Choroid plexus epithelial cell (primary cell): ENCODE results near the gene ZNF14.
A peak's percentile ranks its signal among the peaks of the same experiment; 100 is the strongest.

Experiments
- DNase-seq: peaks from one replicate; pipeline ENCODE4 v3.0.0-alpha.2; 2010; ENCODE audit warnings: low read depth
- H3K4me3 ChIP-seq: 2 replicates; pipeline ENCODE4 v1.5.1; 2011; ENCODE audit warnings: low read depth, mild to moderate bottlenecking, control low read depth, low read length, moderate library complexity
- TF ChIP-seq, protein P1 (sequence below): conservative IDR thresholded peaks from 2 replicates; pipeline ENCODE4 v1.5.1; 2011; ENCODE audit warnings: low read depth, mild to moderate bottlenecking, control low read depth, inconsistent platforms, low read length, moderate library complexity

The ZNF14 gene

DNA sequence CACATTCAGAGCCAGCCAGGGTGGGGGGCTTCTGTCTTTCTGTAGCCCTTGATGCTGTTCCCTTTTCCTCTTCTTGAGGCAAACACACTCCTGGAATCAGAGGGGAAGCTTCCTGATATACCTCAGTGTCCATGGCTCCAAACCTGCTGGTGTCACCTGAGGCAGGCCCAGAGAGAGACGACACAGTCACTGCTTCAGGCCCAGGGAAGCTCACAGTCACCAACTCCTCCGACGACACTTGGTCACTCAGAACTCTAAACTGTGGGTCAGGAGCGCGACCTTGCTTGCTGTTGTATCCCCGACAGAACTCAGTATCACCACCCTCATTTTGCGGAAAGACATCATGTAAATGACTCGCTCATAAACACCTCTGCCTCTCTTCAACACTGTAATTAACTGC lies 70.6 kb downstream of the ZNF14 start:
- DNase-seq: no peak
- TF ChIP-seq, protein P1, sequence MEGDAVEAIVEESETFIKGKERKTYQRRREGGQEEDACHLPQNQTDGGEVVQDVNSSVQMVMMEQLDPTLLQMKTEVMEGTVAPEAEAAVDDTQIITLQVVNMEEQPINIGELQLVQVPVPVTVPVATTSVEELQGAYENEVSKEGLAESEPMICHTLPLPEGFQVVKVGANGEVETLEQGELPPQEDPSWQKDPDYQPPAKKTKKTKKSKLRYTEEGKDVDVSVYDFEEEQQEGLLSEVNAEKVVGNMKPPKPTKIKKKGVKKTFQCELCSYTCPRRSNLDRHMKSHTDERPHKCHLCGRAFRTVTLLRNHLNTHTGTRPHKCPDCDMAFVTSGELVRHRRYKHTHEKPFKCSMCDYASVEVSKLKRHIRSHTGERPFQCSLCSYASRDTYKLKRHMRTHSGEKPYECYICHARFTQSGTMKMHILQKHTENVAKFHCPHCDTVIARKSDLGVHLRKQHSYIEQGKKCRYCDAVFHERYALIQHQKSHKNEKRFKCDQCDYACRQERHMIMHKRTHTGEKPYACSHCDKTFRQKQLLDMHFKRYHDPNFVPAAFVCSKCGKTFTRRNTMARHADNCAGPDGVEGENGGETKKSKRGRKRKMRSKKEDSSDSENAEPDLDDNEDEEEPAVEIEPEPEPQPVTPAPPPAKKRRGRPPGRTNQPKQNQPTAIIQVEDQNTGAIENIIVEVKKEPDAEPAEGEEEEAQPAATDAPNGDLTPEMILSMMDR: no peak
- peak overlapping the region; percentile 97 for H3K4me3 ChIP-seq

DNA sequence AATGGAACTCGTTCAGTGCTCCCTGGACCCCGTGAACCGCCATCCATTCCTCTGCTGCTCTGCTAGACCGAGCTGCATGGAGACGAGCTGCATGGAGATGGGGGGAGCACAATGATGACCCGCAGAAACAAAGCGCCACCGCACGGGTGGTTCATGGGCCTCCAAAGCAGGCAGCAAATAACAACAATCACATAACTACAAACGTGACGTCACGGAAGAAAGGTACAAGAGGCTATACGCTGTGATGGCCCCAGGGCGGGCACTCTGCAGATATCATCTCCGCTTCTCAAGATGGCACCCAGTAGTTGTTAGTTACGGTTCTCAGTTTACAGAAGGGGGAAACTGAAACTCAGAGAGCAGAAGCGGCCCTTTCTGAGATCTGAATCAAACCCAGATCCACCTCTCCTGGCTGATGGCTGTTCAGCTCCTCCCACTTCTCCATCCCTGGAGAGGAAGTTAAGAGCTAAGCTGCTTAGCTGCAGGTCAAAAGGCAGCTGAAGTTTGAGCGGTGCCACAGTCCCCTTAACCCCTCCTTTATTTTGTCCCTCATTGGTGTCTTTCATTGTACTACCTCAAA lies 71.1 kb downstream of the ZNF14 start:
- H3K4me3 ChIP-seq: peak overlapping the region; percentile 97
- TF ChIP-seq, protein P1: no peak
- DNase-seq: no peak

DNA sequence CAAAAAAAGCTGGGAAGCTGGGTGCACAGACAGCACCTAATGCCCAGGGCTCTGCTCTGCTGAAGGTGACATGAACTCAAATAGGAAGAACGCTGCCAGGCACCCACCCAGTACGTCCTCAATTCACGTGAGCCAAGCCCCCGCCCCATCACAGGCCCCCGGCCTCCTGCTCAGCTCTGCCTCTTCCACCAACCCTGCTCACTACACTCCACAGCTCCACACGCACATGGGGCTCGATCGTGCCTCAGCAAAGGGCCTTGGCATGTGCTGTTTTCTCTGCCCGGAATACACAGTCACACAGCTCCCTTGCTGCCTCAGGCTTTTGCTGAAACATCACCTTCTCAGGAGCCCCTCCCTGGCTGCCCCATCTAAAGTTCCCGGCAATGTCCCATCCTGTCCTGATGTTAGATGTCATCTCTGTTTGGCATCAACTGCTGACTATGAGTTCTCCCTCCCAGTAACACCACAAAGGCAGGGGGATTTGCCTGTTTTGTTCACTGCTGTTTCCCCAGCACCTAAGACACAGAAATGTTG lies 71.7 kb downstream of the ZNF14 start:
- H3K4me3 ChIP-seq: no peak overlapping the region
- DNase-seq: no peak
- TF ChIP-seq, protein P1: no peak
